ENCODE measurements around the gene ZSWIM1.

GRCh38 chr20:45883100-45883469 lies 2.1 kb downstream of the ZSWIM1 start:
- TF ChIP-seq POLR2A (IDR thresholded peaks at IDR 0.05) (no peak), CTCF (IDR thresholded peaks at IDR 0.05) (no peak), EP300 (IDR thresholded peaks at IDR 0.05) (no peak)
